MM.1S (cell line): Measurements from ENCODE around the gene IGIP.

Experiments used
- DNase-seq: peaks from one replicate; pipeline ENCODE4 v3.0.0-alpha.2; 2015
- H2AFZ ChIP-seq: fragments of 300-600 bp; sonication (generic); 2 replicates; pipeline ENCODE4 v1.6.0; 2016; ENCODE audit warnings: antibody characterized with exemption, low read length
- H3F3A ChIP-seq: fragments of 300-600 bp; sonication (generic); 2 replicates; pipeline ENCODE4 v1.6.1; 2016; ENCODE audit warnings: mild to moderate bottlenecking, antibody characterized with exemption, low read length, moderate library complexity, mixed read lengths; ENCODE audit not compliant: insufficient read depth
- H3K27ac ChIP-seq: fragments of 300-600 bp; sonication (generic); 2 replicates; pipeline ENCODE4 v1.5.1; 2016; ENCODE audit warnings: mild to moderate bottlenecking, low read length
- H3K27me3 ChIP-seq: fragments of 300-600 bp; sonication (generic); replicated peaks from 2 replicates; pipeline ENCODE4 v1.6.0; 2016; ENCODE audit warnings: low read length; ENCODE audit not compliant: insufficient read depth
- H3K36me3 ChIP-seq: fragments of 300-600 bp; sonication (generic); replicated peaks from 2 replicates; pipeline ENCODE4 v1.6.1; 2016; ENCODE audit warnings: mild to moderate bottlenecking, low read length, mixed read lengths; ENCODE audit not compliant: insufficient read depth
- H3K4me1 ChIP-seq: fragments of 300-600 bp; sonication (generic); 2 replicates; pipeline ENCODE4 v1.6.1; 2016; ENCODE audit warnings: low read length, mixed read lengths
- H3K4me2 ChIP-seq: fragments of 300-600 bp; sonication (generic); 2 replicates; pipeline ENCODE4 v1.6.0; 2016; ENCODE audit warnings: low read depth, low read length
- H3K4me3 ChIP-seq: fragments of 300-600 bp; sonication (generic); 2 replicates; pipeline ENCODE4 v1.5.1; 2016; ENCODE audit warnings: low read length, mixed read lengths
- H3K79me2 ChIP-seq: fragments of 300-600 bp; sonication (generic); 2 replicates; pipeline ENCODE4 v1.6.1; 2016; ENCODE audit warnings: mixed run types, low read length, mixed read lengths
- H3K9ac ChIP-seq: fragments of 300-600 bp; sonication (generic); 2 replicates; pipeline ENCODE4 v1.6.1; 2016; ENCODE audit warnings: low read length, mixed read lengths
- H3K9me2 ChIP-seq: fragments of 300-600 bp; sonication (generic); replicated peaks from 2 replicates; pipeline ENCODE4 v1.6.1; 2016; ENCODE audit warnings: mild to moderate bottlenecking, low read length, mixed read lengths; ENCODE audit not compliant: insufficient read depth
- H3K9me3 ChIP-seq: fragments of 300-600 bp; sonication (generic); replicated peaks from 2 replicates; pipeline ENCODE4 v1.6.1; 2016; ENCODE audit warnings: mild to moderate bottlenecking, low read length, mixed read lengths; ENCODE audit not compliant: insufficient read depth
- H4K20me1 ChIP-seq: fragments of 300-600 bp; sonication (generic); 2 replicates; pipeline ENCODE4 v1.6.1; 2016; ENCODE audit warnings: mild to moderate bottlenecking, low read length, moderate library complexity, mixed read lengths; ENCODE audit not compliant: insufficient read depth
- CTCF ChIP-seq: fragments of 300-600 bp; sonication (generic); IDR thresholded peaks from 2 replicates; pipeline ENCODE4 v1.5.1; 2016; ENCODE audit warnings: antibody characterized with exemption, low read length, mixed read lengths
- EZH2 ChIP-seq: fragments of 300-600 bp; sonication (generic); optimal IDR thresholded peaks from 2 replicates; pipeline ENCODE3; 2017; ENCODE audit warnings: low read depth, mild to moderate bottlenecking, antibody characterized with exemption, low read length, mixed read lengths
- EZH2phosphoT487 ChIP-seq: fragments of 300-600 bp; sonication (generic); IDR thresholded peaks from 2 replicates; pipeline ENCODE4 v1.6.1; 2018; ENCODE audit warnings: antibody characterized with exemption, low read length

IGIP gene

GRCh38 chr5:140140435-140140834, 14.7 kb downstream of the IGIP start:
- Histone ChIP-seq H3K9me2 (no peaks in the 10 kb centered on the region), H3K9me3 (no peaks in the 10 kb centered on the region), H2AFZ (no peak overlapping the region), H3K36me3 (no peaks in the 10 kb centered on the region), H3K9ac (no peak overlapping the region), H3K4me1 (no peaks in the 10 kb centered on the region), H3K4me3 (no peak overlapping the region), H3K27me3 (0 out of 2 replicates have a peak, but pooled peaks cover 3% of the 10 kb centered on the region), H3K27ac (no peak overlapping the region), H4K20me1 (no peaks in the 10 kb centered on the region), H3K4me2 (no peak overlapping the region), H3K79me2 (no peaks in the 10 kb centered on the region), H3F3A (no peaks in the 10 kb centered on the region)
- no peak for DNase-seq
- no peak for TF ChIP-seq EZH2phosphoT487
- no peak for TF ChIP-seq CTCF
- no peak for TF ChIP-seq EZH2

- no peaks in the 10 kb centered on the region for H4K20me1 ChIP-seq
- no peak for DNase-seq
- TF ChIP-seq CTCF = no peak
- TF ChIP-seq EZH2 = no peak
- H3F3A ChIP-seq = no peaks in the 10 kb centered on the region
- H3K36me3 ChIP-seq = no peaks in the 10 kb centered on the region
- H3K9ac ChIP-seq = no peak overlapping the region
- 0 out of 2 replicates have a peak, but pooled peaks cover 4% of the 10 kb centered on the region for H3K27me3 ChIP-seq
- no peak overlapping the region for H2AFZ ChIP-seq
- no peaks in the 10 kb centered on the region for H3K4me1 ChIP-seq
- H3K79me2 ChIP-seq = no peaks in the 10 kb centered on the region
- no peak overlapping the region for H3K27ac ChIP-seq
- H3K4me3 ChIP-seq = no peak overlapping the region
- H3K9me2 ChIP-seq = no peaks in the 10 kb centered on the region
- H3K4me2 ChIP-seq = no peak overlapping the region
- H3K9me3 ChIP-seq = no peaks in the 10 kb centered on the region
These were observed 15.5 kb downstream of the IGIP start for GRCh38 chr5:140141241-140141640.

DNA sequence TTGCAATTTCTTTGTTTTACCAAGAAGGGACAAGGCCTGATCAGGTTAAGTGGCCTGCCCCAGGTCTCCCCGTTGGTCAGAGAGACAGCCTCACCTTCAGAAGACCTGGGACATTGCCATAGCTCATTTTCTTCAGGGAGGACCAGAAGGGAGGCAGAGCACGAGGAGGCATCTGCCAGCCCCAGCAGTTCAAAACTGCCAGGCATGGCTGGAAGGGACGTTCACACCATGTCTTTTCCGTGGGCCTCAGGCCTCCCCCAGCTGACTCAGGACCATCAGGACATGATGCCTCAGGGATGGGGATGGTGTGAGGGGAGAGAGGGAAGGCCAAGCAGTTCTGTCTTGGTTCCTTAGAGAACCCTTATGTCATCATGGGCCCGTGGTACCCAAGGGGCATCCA, 16.5 kb downstream of the IGIP start:
- DNase-seq = no peak

More for the DNA sequence above, 16.5 kb downstream of the IGIP start:
- Histone ChIP-seq H3K4me3 (no peak overlapping the region), H3K27ac (no peak overlapping the region), H3K4me1 (no peaks in the 10 kb centered on the region), H3F3A (no peaks in the 10 kb centered on the region), H3K9me2 (no peaks in the 10 kb centered on the region), H3K79me2 (no peaks in the 10 kb centered on the region), H3K27me3 (peaks cover 4% of the 10 kb centered on the region; the same call in 1 of the 2 replicates), H3K4me2 (no peak overlapping the region), H2AFZ (no peak overlapping the region), H4K20me1 (no peaks in the 10 kb centered on the region), H3K9ac (no peak overlapping the region), H3K36me3 (no peaks in the 10 kb centered on the region), H3K9me3 (no peaks in the 10 kb centered on the region)
- TF ChIP-seq EZH2phosphoT487 = no peak
- TF ChIP-seq CTCF = no peak
- no peak for TF ChIP-seq EZH2
